ENCODE measurements around the gene FNDC3A.

DNA sequence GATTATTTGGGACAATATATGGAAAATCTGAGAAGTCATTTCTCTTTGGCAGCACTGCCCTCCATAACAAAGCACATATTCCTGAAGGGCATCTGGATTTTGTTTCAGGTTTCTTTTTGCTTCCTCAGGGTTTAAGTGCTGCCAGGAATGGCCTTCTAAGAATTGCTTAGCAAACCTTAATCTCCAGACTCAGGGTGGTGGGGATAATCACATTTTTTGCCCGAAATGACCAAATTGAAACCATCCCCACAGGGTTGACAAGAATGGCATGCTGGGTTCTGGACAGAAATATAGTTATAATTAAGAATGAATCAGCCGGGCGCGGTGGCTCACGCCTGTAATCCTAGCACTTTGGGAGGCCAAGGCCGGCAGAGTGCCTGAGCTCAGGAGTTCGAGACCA lies 265.6 kb downstream of the FNDC3A start:
- TF ChIP-seq, protein P1, sequence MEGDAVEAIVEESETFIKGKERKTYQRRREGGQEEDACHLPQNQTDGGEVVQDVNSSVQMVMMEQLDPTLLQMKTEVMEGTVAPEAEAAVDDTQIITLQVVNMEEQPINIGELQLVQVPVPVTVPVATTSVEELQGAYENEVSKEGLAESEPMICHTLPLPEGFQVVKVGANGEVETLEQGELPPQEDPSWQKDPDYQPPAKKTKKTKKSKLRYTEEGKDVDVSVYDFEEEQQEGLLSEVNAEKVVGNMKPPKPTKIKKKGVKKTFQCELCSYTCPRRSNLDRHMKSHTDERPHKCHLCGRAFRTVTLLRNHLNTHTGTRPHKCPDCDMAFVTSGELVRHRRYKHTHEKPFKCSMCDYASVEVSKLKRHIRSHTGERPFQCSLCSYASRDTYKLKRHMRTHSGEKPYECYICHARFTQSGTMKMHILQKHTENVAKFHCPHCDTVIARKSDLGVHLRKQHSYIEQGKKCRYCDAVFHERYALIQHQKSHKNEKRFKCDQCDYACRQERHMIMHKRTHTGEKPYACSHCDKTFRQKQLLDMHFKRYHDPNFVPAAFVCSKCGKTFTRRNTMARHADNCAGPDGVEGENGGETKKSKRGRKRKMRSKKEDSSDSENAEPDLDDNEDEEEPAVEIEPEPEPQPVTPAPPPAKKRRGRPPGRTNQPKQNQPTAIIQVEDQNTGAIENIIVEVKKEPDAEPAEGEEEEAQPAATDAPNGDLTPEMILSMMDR (IDR thresholded peaks at IDR 0.05; ENCODE audit: low read depth, low read length, missing input control): no peak
- no peak for TF ChIP-seq MAX (IDR thresholded peaks at IDR 0.05)
- no peak for TF ChIP-seq RXRA (IDR thresholded peaks at IDR 0.05)
